ENCODE results near the gene PTPRF. TPM values are rescaled to one million over a fixed set of nuclear protein-coding genes. Genes with fewer than 3 reads are reported as not detected.

The PTPRF gene
- total and polyA plus RNA-seq, 11 donors, result 0.91 to 74.1 (median 5.8) TPM

GRCh38 chr1:43538969-43539368, 8.3 kb downstream of the PTPRF start:
- no peaks in the 10 kb centered on the region for H3K9me3 ChIP-seq
- peaks cover 0 to 27% (median 8%) of the 10 kb centered on the region in 12 donors for H3K4me1 ChIP-seq
- intact Hi-C loops (cut with DNase I), result loop anchor here in 2 of 10 donors (10.0 kb wide), 1 partner anchor 106 kb away; no protein-coding TSS in a partner anchor
- H3K36me3 ChIP-seq, result no peaks in the 10 kb centered on the region
- 88 to 92% (median 91%) methylated on average over 4 of the region's 4 CpGs for WGBS, 4 donors
- peak overlapping the region in 1 of 12 donors; percentile 81 for H3K27ac ChIP-seq
- no peak for DNase-seq
- no peak for TF ChIP-seq CTCF (IDR thresholded peaks at IDR 0.05)
- no peak for ATAC-seq
- no peaks in the 10 kb centered on the region for H3K27me3 ChIP-seq
- H3K4me3 ChIP-seq, result no peak overlapping the region

- WGBS, 4 donors, result 89 to 93% (median 91%) methylated on average over 7 of the region's 7 CpGs
These were observed 9.2 kb downstream of the PTPRF start for GRCh38 chr1:43539726-43540434.

GRCh38 chr1:43540653-43541071, 10.0 kb downstream of the PTPRF start:
- ATAC-seq (peak in 1 of 4 donors; percentile 2), DNase-seq (peak in 1 of 5 donors; percentile 42)
- Histone ChIP-seq H3K36me3 (no peaks in the 10 kb centered on the region), H3K4me3 (no peak overlapping the region), H3K9me3 (no peaks in the 10 kb centered on the region), H3K27ac (peak overlapping the region in 4 of 12 donors; percentile 63 to 81 (median 72)), H3K27me3 (no peaks in the 10 kb centered on the region), H3K4me1 (peaks cover 0 to 27% (median 8%) of the 10 kb centered on the region in 12 donors)
- TF ChIP-seq POLR2A (IDR thresholded peaks at IDR 0.05), result no peak
- no peak for TF ChIP-seq CTCF (IDR thresholded peaks at IDR 0.05)
- intact Hi-C loops (cut with DNase I), result no loop called here
- WGBS, 4 donors, result 35 to 66% (median 63%) methylated on average over 15 of the region's 15 CpGs

More at GRCh38 chr1:43539726-43540434, 9.2 kb downstream of the PTPRF start:
- intact Hi-C loops (cut with DNase I), result loop anchor here in 2 of 10 donors (10.0 kb wide), 1 partner anchor 105 kb away; no protein-coding TSS in a partner anchor
- no peaks in the 10 kb centered on the region for H3K36me3 ChIP-seq
- TF ChIP-seq CTCF (IDR thresholded peaks at IDR 0.05) (no peak), POLR2A (IDR thresholded peaks at IDR 0.05) (no peak)
- ATAC-seq (no peak), DNase-seq (peak in 1 of 5 donors; percentile 40)
- no peak overlapping the region for H3K4me3 ChIP-seq
- H3K27ac ChIP-seq, result peak overlapping the region in 1 of 12 donors; percentile 81
- H3K27me3 ChIP-seq, result no peaks in the 10 kb centered on the region
- peaks cover 0 to 27% (median 8%) of the 10 kb centered on the region in 12 donors for H3K4me1 ChIP-seq
- H3K9me3 ChIP-seq, result no peaks in the 10 kb centered on the region

- ATAC-seq (no peak), DNase-seq (no peak)
- Histone ChIP-seq H3K4me3 (no peak overlapping the region), H3K36me3 (no peaks in the 10 kb centered on the region), H3K27ac (peak overlapping the region in 9 of 12 donors; percentile 55 to 81 (median 68)), H3K4me1 (peaks cover 0 to 27% (median 8%) of the 10 kb centered on the region in 12 donors), H3K27me3 (no peaks in the 10 kb centered on the region), H3K9me3 (no peaks in the 10 kb centered on the region)
- intact Hi-C loops (cut with DNase I), result no loop called here
- 72 to 85% (median 79%) methylated on average over 5 of the region's 5 CpGs for WGBS, 4 donors
- TF ChIP-seq POLR2A (IDR thresholded peaks at IDR 0.05), result no peak
- no peak for TF ChIP-seq CTCF (IDR thresholded peaks at IDR 0.05)
These were observed 10.5 kb downstream of the PTPRF start for GRCh38 chr1:43541141-43541540.
